Lower leg skin (tissue), 3 donors: ENCODE measurements around the gene CTNNA2.

ENCODE experiments used
- POLR2A ChIP-seq, 2 donors: fragments of 450-650 bp; IDR thresholded peaks; one replicate each; pipeline ENCODE4 v1.6.1; 2016 to 2017; ENCODE audit warnings: antibody characterized with exemption in 2 of 2, mild to moderate bottlenecking in 1 of 2, moderate library complexity in 1 of 2
- TF ChIP-seq, protein P1 (sequence below), 3 donors: fragments of 450-650 bp; IDR thresholded peaks; one replicate each; pipeline ENCODE4 v1.5.1; 2016; ENCODE audit warnings: antibody characterized with exemption in 3 of 3, mild to moderate bottlenecking in 3 of 3, moderate library complexity in 2 of 3

GRCh38 chr2:79985145-79985544 lies 472.3 kb downstream of the CTNNA2 start:
- TF ChIP-seq, protein P1, sequence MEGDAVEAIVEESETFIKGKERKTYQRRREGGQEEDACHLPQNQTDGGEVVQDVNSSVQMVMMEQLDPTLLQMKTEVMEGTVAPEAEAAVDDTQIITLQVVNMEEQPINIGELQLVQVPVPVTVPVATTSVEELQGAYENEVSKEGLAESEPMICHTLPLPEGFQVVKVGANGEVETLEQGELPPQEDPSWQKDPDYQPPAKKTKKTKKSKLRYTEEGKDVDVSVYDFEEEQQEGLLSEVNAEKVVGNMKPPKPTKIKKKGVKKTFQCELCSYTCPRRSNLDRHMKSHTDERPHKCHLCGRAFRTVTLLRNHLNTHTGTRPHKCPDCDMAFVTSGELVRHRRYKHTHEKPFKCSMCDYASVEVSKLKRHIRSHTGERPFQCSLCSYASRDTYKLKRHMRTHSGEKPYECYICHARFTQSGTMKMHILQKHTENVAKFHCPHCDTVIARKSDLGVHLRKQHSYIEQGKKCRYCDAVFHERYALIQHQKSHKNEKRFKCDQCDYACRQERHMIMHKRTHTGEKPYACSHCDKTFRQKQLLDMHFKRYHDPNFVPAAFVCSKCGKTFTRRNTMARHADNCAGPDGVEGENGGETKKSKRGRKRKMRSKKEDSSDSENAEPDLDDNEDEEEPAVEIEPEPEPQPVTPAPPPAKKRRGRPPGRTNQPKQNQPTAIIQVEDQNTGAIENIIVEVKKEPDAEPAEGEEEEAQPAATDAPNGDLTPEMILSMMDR (IDR thresholded peaks at IDR 0.05), result no peak
- TF ChIP-seq POLR2A (IDR thresholded peaks at IDR 0.05), result no peak
